ENCODE data around the gene MYL9.
"Not testable (repeated sequence)": the region's sequence is repeated elsewhere in the genome, so short reads cannot be mapped to it uniquely, and the experiment has no call there.

MYL9 gene

GRCh38 chr20:36521526-36521925 lies 19.8 kb upstream of the MYL9 start:
- TF ChIP-seq, protein P1, sequence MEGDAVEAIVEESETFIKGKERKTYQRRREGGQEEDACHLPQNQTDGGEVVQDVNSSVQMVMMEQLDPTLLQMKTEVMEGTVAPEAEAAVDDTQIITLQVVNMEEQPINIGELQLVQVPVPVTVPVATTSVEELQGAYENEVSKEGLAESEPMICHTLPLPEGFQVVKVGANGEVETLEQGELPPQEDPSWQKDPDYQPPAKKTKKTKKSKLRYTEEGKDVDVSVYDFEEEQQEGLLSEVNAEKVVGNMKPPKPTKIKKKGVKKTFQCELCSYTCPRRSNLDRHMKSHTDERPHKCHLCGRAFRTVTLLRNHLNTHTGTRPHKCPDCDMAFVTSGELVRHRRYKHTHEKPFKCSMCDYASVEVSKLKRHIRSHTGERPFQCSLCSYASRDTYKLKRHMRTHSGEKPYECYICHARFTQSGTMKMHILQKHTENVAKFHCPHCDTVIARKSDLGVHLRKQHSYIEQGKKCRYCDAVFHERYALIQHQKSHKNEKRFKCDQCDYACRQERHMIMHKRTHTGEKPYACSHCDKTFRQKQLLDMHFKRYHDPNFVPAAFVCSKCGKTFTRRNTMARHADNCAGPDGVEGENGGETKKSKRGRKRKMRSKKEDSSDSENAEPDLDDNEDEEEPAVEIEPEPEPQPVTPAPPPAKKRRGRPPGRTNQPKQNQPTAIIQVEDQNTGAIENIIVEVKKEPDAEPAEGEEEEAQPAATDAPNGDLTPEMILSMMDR (IDR thresholded peaks at IDR 0.05; ENCODE audit: low read depth, low read length) = no peak
- TF ChIP-seq MYC (IDR thresholded peaks at IDR 0.05; ENCODE audit: low read depth, low read length) (no peak), POLR2A (IDR thresholded peaks at IDR 0.05; ENCODE audit: extremely low read depth, insufficient read length) (no peak)
- TF ChIP-seq, protein P2, sequence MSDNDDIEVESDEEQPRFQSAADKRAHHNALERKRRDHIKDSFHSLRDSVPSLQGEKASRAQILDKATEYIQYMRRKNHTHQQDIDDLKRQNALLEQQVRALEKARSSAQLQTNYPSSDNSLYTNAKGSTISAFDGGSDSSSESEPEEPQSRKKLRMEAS (IDR thresholded peaks at IDR 0.05; ENCODE audit: low read depth, low read length) = no peak
- H3K4me3 ChIP-seq (ENCODE audit: low read depth, low read length) = no peak overlapping the region
- DNase-seq (ENCODE audit: low read depth) = no peak

DNA sequence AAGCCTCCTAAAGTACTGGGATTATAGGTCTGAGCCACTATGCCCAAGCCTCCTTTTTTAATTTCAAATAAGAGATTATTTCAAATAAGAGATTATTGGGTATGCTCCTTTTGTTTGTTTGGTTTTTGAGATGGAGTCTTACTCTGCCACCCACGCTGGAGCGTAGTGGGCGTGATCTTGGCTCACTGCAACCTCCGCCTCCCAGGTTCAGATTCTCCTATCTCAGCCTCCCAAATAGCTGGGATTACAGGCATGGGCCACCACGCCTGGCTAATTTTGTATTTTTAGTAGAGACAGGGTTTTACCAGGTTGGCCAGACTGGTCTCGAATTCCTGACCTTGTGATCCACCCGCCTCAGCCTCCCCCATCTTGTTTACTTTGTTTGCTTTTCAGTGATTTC lies 18.9 kb upstream of the MYL9 start:
- DNase-seq (ENCODE audit: low read depth); H3K4me3 ChIP-seq (ENCODE audit: low read depth, low read length): not testable (repeated sequence)

- H3K4me3 ChIP-seq (ENCODE audit: low read depth, low read length) = no peak overlapping the region
- no peak for DNase-seq (ENCODE audit: low read depth)
- TF ChIP-seq, protein P2 (IDR thresholded peaks at IDR 0.05; ENCODE audit: low read depth, low read length) = no peak
- TF ChIP-seq POLR2A (IDR thresholded peaks at IDR 0.05; ENCODE audit: extremely low read depth, insufficient read length) = no peak
- TF ChIP-seq MYC (IDR thresholded peaks at IDR 0.05; ENCODE audit: low read depth, low read length) = no peak
- TF ChIP-seq, protein P1 (IDR thresholded peaks at IDR 0.05; ENCODE audit: low read depth, low read length) = no peak
Observed at GRCh38 chr20:36523341-36523740, 18.0 kb upstream of the MYL9 start.

DNA sequence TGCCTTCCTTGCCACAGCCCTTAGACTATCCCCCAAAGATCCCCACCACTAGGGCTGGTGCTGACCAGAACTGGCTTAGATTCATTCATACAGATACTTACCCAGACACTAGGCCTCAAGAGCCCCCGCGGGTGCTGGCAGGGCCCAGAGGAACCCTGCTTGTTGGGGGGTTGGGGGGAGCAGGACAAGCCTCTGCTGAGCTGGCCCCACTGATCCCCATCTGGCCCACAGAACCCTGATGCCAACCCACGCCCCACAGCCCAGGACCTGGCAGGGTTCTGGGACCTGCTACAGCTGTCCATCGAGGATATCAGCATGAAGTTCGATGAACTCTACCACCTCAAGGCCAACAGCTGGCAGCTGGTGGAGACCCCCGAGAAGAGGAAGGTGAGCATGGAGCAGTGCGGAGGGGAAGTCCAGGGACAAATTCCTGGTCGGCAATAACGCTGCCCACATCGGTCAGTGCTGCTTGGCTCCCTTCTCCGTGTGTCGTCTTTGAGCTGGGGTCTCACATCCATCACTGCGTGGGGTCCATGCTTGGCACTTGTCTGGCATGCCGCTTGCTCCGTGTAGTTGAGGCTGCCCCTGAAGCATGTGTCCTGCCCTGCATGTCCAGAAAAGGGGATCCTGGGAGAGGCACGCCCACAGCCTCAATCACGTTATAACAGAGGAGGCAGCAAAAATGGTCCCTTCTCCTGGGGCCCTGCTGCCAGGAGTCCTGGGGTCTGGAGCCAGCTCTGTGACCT lies 15.5 kb upstream of the MYL9 start:
- no peak overlapping the region for H3K4me3 ChIP-seq (ENCODE audit: low read depth, low read length)
- DNase-seq (ENCODE audit: low read depth) = no peak
- TF ChIP-seq, protein P2 (IDR thresholded peaks at IDR 0.05; ENCODE audit: low read depth, low read length) = no peak
- TF ChIP-seq, protein P1 (IDR thresholded peaks at IDR 0.05; ENCODE audit: low read depth, low read length) = no peak
- TF ChIP-seq POLR2A (IDR thresholded peaks at IDR 0.05; ENCODE audit: extremely low read depth, insufficient read length) (no peak), MYC (IDR thresholded peaks at IDR 0.05; ENCODE audit: low read depth, low read length) (no peak)

GRCh38 chr20:36526521-36527011 lies 14.8 kb upstream of the MYL9 start:
- no peak for DNase-seq (ENCODE audit: low read depth)
- H3K4me3 ChIP-seq (ENCODE audit: low read depth, low read length) = no peak overlapping the region
- TF ChIP-seq, protein P2 (IDR thresholded peaks at IDR 0.05; ENCODE audit: low read depth, low read length) = no peak
- TF ChIP-seq, protein P1 (IDR thresholded peaks at IDR 0.05; ENCODE audit: low read depth, low read length) = no peak
- TF ChIP-seq MYC (IDR thresholded peaks at IDR 0.05; ENCODE audit: low read depth, low read length) = no peak
- TF ChIP-seq POLR2A (IDR thresholded peaks at IDR 0.05; ENCODE audit: extremely low read depth, insufficient read length) = no peak

- H3K4me3 ChIP-seq (ENCODE audit: low read depth, low read length) = no peak overlapping the region
- no peak for DNase-seq (ENCODE audit: low read depth)
- no peak for TF ChIP-seq MYC (IDR thresholded peaks at IDR 0.05; ENCODE audit: low read depth, low read length)
- TF ChIP-seq, protein P2 (IDR thresholded peaks at IDR 0.05; ENCODE audit: low read depth, low read length) = no peak
- no peak for TF ChIP-seq POLR2A (IDR thresholded peaks at IDR 0.05; ENCODE audit: extremely low read depth, insufficient read length)
- TF ChIP-seq, protein P1 (IDR thresholded peaks at IDR 0.05; ENCODE audit: low read depth, low read length) = no peak
Observed at GRCh38 chr20:36527331-36528125, 13.8 kb upstream of the MYL9 start.

Measured in NB4 (cell line).